ENCODE results near the gene PLXNA2. TPM values are rescaled to one million over a fixed set of nuclear protein-coding genes. Genes with fewer than 3 reads are reported as not detected.
A peak's percentile ranks its signal among the peaks of the same experiment; 100 is the strongest.

The PLXNA2 gene
- total and polyA plus RNA-seq, 3 donors from 2014 or later: 4.1 to 5.5 (median 4.7) TPM

GRCh38 chr1:208033236-208033635 is 210.9 kb downstream of the PLXNA2 start:
- H3K9me3 ChIP-seq: no peaks in the 10 kb centered on the region
- H3K36me3 ChIP-seq (ENCODE audit: low read depth, missing control alignments): no peaks in the 10 kb centered on the region
- WGBS, 2 donors: 98 to 99% methylated on average over 8 to 10 of the region's 10 CpGs
- H3K4me3 ChIP-seq: no peak overlapping the region
- intact Hi-C loops (cut with DNase I; ENCODE audit: low total_unique reads): no loop called here
- no peak for DNase-seq
- TF ChIP-seq CTCF (IDR thresholded peaks at IDR 0.05) (no peak), POLR2A (IDR thresholded peaks at IDR 0.05) (no peak)
- H3K4me1 ChIP-seq: peaks cover 21% of the 10 kb centered on the region
- no peaks in the 10 kb centered on the region for H3K27me3 ChIP-seq
- H3K27ac ChIP-seq: no peak overlapping the region

GRCh38 chr1:208031932-208032320 is 212.3 kb downstream of the PLXNA2 start:
- no peak overlapping the region for H3K4me3 ChIP-seq
- H3K27ac ChIP-seq: no peak overlapping the region
- TF ChIP-seq POLR2A (IDR thresholded peaks at IDR 0.05) (no peak), CTCF (IDR thresholded peaks at IDR 0.05) (no peak)
- no peaks in the 10 kb centered on the region for H3K27me3 ChIP-seq
- no peaks in the 10 kb centered on the region for H3K9me3 ChIP-seq
- no peaks in the 10 kb centered on the region for H3K36me3 ChIP-seq (ENCODE audit: low read depth, missing control alignments)
- DNase-seq: no peak
- peaks cover 21% of the 10 kb centered on the region for H3K4me1 ChIP-seq
- 85 to 93% methylated on average over 4 of the region's 4 CpGs for WGBS, 2 donors
- intact Hi-C loops (cut with DNase I; ENCODE audit: low total_unique reads): no loop called here

- Histone ChIP-seq H3K27me3 (no peaks in the 10 kb centered on the region), H3K36me3 (ENCODE audit: low read depth, missing control alignments) (no peaks in the 10 kb centered on the region), H3K9me3 (no peaks in the 10 kb centered on the region), H3K4me1 (peaks cover 21% of the 10 kb centered on the region), H3K27ac (no peak overlapping the region), H3K4me3 (no peak overlapping the region)
- TF ChIP-seq CTCF (IDR thresholded peaks at IDR 0.05): no peak
- no peak for TF ChIP-seq POLR2A (IDR thresholded peaks at IDR 0.05)
- 84 to 89% methylated on average over 10 of the region's 10 CpGs for WGBS, 2 donors
- intact Hi-C loops (cut with DNase I; ENCODE audit: low total_unique reads): no loop called here
- DNase-seq: no peak
These were observed 212.8 kb downstream of the PLXNA2 start for GRCh38 chr1:208031316-208031931.

GRCh38 chr1:208030288-208031091 is 213.7 kb downstream of the PLXNA2 start:
- peaks cover 21% of the 10 kb centered on the region for H3K4me1 ChIP-seq
- H3K27me3 ChIP-seq: no peaks in the 10 kb centered on the region
- WGBS, 2 donors: 49 to 59% methylated on average over 7 to 12 of the region's 12 CpGs
- no peak for DNase-seq
- TF ChIP-seq CTCF (IDR thresholded peaks at IDR 0.05): no peak
- TF ChIP-seq POLR2A (IDR thresholded peaks at IDR 0.05): no peak
- peak overlapping the region; percentile 5 to 39 for H3K27ac ChIP-seq
- intact Hi-C loops (cut with DNase I; ENCODE audit: low total_unique reads): no loop called here
- H3K9me3 ChIP-seq: no peaks in the 10 kb centered on the region
- H3K36me3 ChIP-seq (ENCODE audit: low read depth, missing control alignments): no peaks in the 10 kb centered on the region
- no peak overlapping the region for H3K4me3 ChIP-seq
